ENCODE results near the gene KIF26B.

DNA sequence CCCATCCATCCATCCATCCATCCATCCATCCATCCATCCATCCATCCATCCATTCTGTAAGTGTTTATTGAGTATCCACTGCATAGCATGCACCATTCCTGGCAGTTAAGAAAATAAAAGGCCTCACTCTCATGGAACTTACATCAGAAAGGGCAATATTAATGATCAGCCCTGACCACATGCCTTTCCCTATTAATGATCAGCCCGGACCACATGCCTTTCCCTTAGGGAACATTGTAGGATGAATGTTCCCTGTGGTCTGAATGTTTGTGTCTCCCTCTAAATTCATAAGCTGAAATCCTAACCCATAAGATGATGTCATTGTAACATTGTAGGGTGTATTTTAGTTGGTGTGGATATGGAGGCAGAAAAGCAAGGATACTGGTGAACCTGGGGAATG, 365.8 kb downstream of the KIF26B start:
- TF ChIP-seq, protein P1, sequence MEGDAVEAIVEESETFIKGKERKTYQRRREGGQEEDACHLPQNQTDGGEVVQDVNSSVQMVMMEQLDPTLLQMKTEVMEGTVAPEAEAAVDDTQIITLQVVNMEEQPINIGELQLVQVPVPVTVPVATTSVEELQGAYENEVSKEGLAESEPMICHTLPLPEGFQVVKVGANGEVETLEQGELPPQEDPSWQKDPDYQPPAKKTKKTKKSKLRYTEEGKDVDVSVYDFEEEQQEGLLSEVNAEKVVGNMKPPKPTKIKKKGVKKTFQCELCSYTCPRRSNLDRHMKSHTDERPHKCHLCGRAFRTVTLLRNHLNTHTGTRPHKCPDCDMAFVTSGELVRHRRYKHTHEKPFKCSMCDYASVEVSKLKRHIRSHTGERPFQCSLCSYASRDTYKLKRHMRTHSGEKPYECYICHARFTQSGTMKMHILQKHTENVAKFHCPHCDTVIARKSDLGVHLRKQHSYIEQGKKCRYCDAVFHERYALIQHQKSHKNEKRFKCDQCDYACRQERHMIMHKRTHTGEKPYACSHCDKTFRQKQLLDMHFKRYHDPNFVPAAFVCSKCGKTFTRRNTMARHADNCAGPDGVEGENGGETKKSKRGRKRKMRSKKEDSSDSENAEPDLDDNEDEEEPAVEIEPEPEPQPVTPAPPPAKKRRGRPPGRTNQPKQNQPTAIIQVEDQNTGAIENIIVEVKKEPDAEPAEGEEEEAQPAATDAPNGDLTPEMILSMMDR (IDR thresholded peaks at IDR 0.05; ENCODE audit: low read length): no peak
- no peak for TF ChIP-seq EZH2 (optimal IDR thresholded peaks at IDR 0.05; ENCODE audit: low read depth, low read length)

Data from MM.1S (cell line).